HepG2 (cell line): ENCODE data around the gene OR2A2. TPM values are rescaled to one million over a fixed set of nuclear protein-coding genes. Genes with fewer than 3 reads are reported as not detected.

ENCODE experiments used
- ATAC-seq: fragments of 200-7000 bp; cut with Tn5 transposase; 3 replicates; pipeline ENCODE4 v1.9.1; 2020; ENCODE audit warnings: mild to moderate bottlenecking, moderate library complexity
- BruUV-seq: library from RNA; stranded (reverse); fragments of 400-500 nt; replicated peaks from 2 replicates; lab custom pipeline; 2021; lab: Mats Ljungman, UMichigan
- CTCF ChIA-PET: fragments of 300-600 bp; formaldehyde crosslinking; extraction: SDS; loops from one replicate; lab custom pipeline; 2021; ENCODE audit warnings: low total read pairs, inconsistent platforms, low intra/inter-chr PET ratio; lab: Yijun Ruan, JAX
- POLR2A ChIA-PET: fragments of 350-600 bp; sonication (Branson Sonifier 250); formaldehyde crosslinking; loops from one replicate; lab custom pipeline; 2020; ENCODE audit warnings: antibody characterized with exemption, inconsistent platforms; lab: Yijun Ruan, JAX
- DNase-seq: peaks from one replicate; pipeline ENCODE4 v3.0.0-alpha.2; 2015; ENCODE audit warnings: low spot score
- FAIRE-seq: peaks from 3 replicates; lab custom pipeline; 2011; peaks lifted over from hg19 to GRCh38; lab: Jason Lieb, UNC
- H2AFZ ChIP-seq: one replicate; pipeline ENCODE4 v1.6.1; 2011; ENCODE audit warnings: low read length, inconsistent platforms
- H3K27ac ChIP-seq: fragments of 300-600 bp; 3 replicates; pipeline ENCODE4 v1.8.0; 2011; ENCODE audit warnings: mixed run types, mild to moderate bottlenecking, mixed read lengths, low read length, inconsistent platforms; ENCODE audit not compliant: insufficient read depth; ENCODE audit errors: extremely low read length
- H3K27me3 ChIP-seq, 2 experiments: fragments of 200-600 bp in 1 of 2; 2 replicates in 1 of 2; 3 replicates in 1 of 2; pipeline versions ENCODE4 v1.6.0 to v1.8.0; 2011; ENCODE audit warnings: low read length in 2 of 2, mild to moderate bottlenecking in 2 of 2, moderate library complexity in 2 of 2, inconsistent platforms in 1 of 2; ENCODE audit not compliant: insufficient read depth in 2 of 2, control insufficient read depth in 1 of 2
- H3K36me3 ChIP-seq, 2 experiments: fragments of 200-600 bp in 1 of 2; replicated peaks in 1 of 2; 2 replicates in 1 of 2; 3 replicates in 1 of 2; pipeline versions ENCODE4 v1.5.1 to v1.8.0; 2011; ENCODE audit warnings: low read length in 2 of 2, inconsistent platforms in 1 of 2; ENCODE audit not compliant: insufficient read depth in 2 of 2, control insufficient read depth in 1 of 2
- H3K4me1 ChIP-seq: 2 replicates; pipeline ENCODE4 v1.5.1; 2012; ENCODE audit warnings: low read length, inconsistent platforms; ENCODE audit not compliant: insufficient read depth
- H3K4me2 ChIP-seq: 2 replicates; pipeline ENCODE4 v1.6.0; 2011; ENCODE audit warnings: low read depth, low read length, inconsistent platforms
- H3K4me3 ChIP-seq, 3 experiments: fragments of 200-600 bp in 1 of 3; sonication (generic), shearing (Covaris generic) in 1 of 3; replicated peaks in 1 of 3; 2 replicates each; pipeline ENCODE4 v1.5.1; 2011 to 2016; ENCODE audit warnings: low read length in 3 of 3, inconsistent platforms in 2 of 3, low read depth in 2 of 3, mild to moderate bottlenecking in 2 of 3, control low read depth in 1 of 3, mixed read lengths in 1 of 3; ENCODE audit not compliant: insufficient read depth in 1 of 3
- H3K79me2 ChIP-seq: one replicate; pipeline ENCODE4 v1.6.1; 2011; ENCODE audit warnings: low read length, inconsistent platforms; ENCODE audit not compliant: insufficient read depth
- H3K9ac ChIP-seq: 2 replicates; pipeline ENCODE4 v1.6.0; 2011; ENCODE audit warnings: mild to moderate bottlenecking, low read depth, low read length, inconsistent platforms; ENCODE audit not compliant: insufficient read depth
- H3K9me3 ChIP-seq: 2 replicates; pipeline ENCODE4 v1.5.1; 2012; ENCODE audit warnings: mild to moderate bottlenecking, low read length
- H4K20me1 ChIP-seq: 2 replicates; pipeline ENCODE4 v1.6.0; 2011; ENCODE audit warnings: inconsistent platforms, mild to moderate bottlenecking, low read length, moderate library complexity; ENCODE audit not compliant: insufficient read depth
- CBX2 ChIP-seq, 2 experiments: fragments of 200-600 bp in 1 of 2; sonication (generic); formaldehyde crosslinking in 1 of 2; IDR thresholded peaks; 2 replicates each; pipeline versions ENCODE4 v1.7.0 to v1.8.1; 2018 to 2022; ENCODE audit warnings: low read depth in 2 of 2, low read length in 1 of 2, mild to moderate bottlenecking in 1 of 2, missing genetic modification reagents in 1 of 2
- EZH2 ChIP-seq: conservative IDR thresholded peaks from 2 replicates; pipeline ENCODE4 v1.6.1; 2012; ENCODE audit warnings: mild to moderate bottlenecking, low read depth, low read length, moderate library complexity
- GABPA ChIP-seq, 2 experiments: IDR thresholded peaks; 2 replicates each; pipeline ENCODE4 v1.6.1; 2011 to 2016; ENCODE audit warnings: low read depth in 2 of 2, low read length in 1 of 2, missing biosample characterization in 1 of 2, missing genetic modification characterization in 1 of 2
- GFI1 ChIP-seq: sonication (generic); formaldehyde crosslinking; IDR thresholded peaks from 2 replicates; pipeline ENCODE4 v1.5.0; 2020; ENCODE audit warnings: missing genetic modification reagents, mild to moderate bottlenecking, borderline replicate concordance
- WGBS: methylation state at CpG from one replicate; pipeline ENCODE4 v1.1.6; 2017; ENCODE audit warnings: low lambda C conversion rate; 5-methylcytosine and 5-hydroxymethylcytosine counted together
- in situ Hi-C: cut with HindIII; loops from 2 replicates; pipeline ENCODE4 v1.10.0; 2017; ENCODE audit warnings: low pct_unique_long_range_greater_than_20kb; ENCODE audit not compliant: extremely low pct_ligation_motif_present
- intact Hi-C: fragments of 100-400 bp; cut with micrococcal nuclease; formaldehyde crosslinking; loops from one replicate; pipeline ENCODE4 v1.10.0; 2022; ENCODE audit not compliant: unreplicated experiment
- polyA plus RNA-seq, 8 experiments: library from polyadenylated mRNA; depleted of rRNA in 3 of 8; stranded (reverse) in 7 of 8; unstranded in 1 of 8; fragments of >200 nt; fragmentation: Illumina TruSeq in 4 of 8; extraction: Trizol in 4 of 8; gene quantifications; 2 replicates each; pipeline versions ENCODE4 v1.2.1 to v1.2.3, GENCODE V29; 2011 to 2016; ENCODE audit warnings: low read depth in 4 of 8, missing spikeins in 1 of 8, mixed read lengths in 1 of 8; ENCODE audit not compliant: insufficient read depth in 1 of 8
- total RNA-seq, 5 experiments: library from RNA; depleted of rRNA; stranded (reverse); fragments of >200 nt; fragmentation: Illumina TruSeq; extraction: Trizol; gene quantifications; 2 replicates each; pipeline ENCODE4 v1.2.3, GENCODE V29; 2016; ENCODE audit warnings: low read depth in 1 of 5
- TF ChIP-seq, protein P1 (sequence below), 2 experiments: sonication (generic) in 1 of 2; formaldehyde crosslinking in 1 of 2; IDR thresholded peaks; 2 replicates each; pipeline versions ENCODE4 v1.6.1 to v1.9.0; 2014 to 2022; ENCODE audit warnings: antibody characterized with exemption in 1 of 2, borderline replicate concordance in 1 of 2, inconsistent platforms in 1 of 2, low read depth in 1 of 2, missing genetic modification reagents in 1 of 2
- TF ChIP-seq, protein P2 (sequence below): sonication (generic); formaldehyde crosslinking; IDR thresholded peaks from 2 replicates; pipeline ENCODE4 v1.5.0; 2020; ENCODE audit warnings: mild to moderate bottlenecking, missing genetic modification reagents

OR2A2 gene
- total and polyA plus RNA-seq, 2 of the 13 experiments (the other 11 are each of a cell fraction or from before 2014, with no cell fraction given), result not detected

DNA sequence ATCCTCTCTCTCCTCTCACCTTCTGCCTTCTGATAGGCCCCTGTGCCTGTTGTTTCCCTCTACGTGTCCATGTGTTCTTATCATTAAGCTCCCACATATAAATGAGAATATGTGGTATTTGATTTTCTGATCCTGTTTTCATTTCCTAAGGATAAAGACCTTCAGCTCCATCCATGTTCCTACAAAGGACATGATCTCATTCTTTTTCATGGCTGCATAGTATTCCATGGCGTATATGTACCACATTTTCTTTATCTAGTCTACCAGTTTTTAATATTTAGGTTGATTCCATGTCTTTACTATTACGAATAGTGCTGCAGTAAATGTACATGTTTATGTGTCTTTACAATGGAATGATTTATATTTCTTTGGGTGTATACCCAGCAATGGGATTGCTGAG, 18.7 kb upstream of the OR2A2 start:
- ATAC-seq, result no peak
- no peak overlapping the region for H3K4me2 ChIP-seq
- no peak for FAIRE-seq
- H3K27ac ChIP-seq, result no peak overlapping the region
- H3K27me3 ChIP-seq, result no peaks in the 10 kb centered on the region
- H3K79me2 ChIP-seq, result no peaks in the 10 kb centered on the region
- H4K20me1 ChIP-seq, result no peaks in the 10 kb centered on the region
- no peak overlapping the region for H2AFZ ChIP-seq
- no peak for DNase-seq
- no peak overlapping the region for H3K4me3 ChIP-seq
- in situ Hi-C loops, result no loop called here
- H3K4me1 ChIP-seq, result no peaks in the 10 kb centered on the region
- H3K36me3 ChIP-seq, result no peaks in the 10 kb centered on the region
- BruUV-seq, result no TSS peak
- CTCF ChIA-PET, result no interaction called here
- intact Hi-C loops, result no loop called here
- TF ChIP-seq EZH2, result no peak
- TF ChIP-seq GFI1, result no peak
- no peaks in the 10 kb centered on the region for H3K9me3 ChIP-seq
- H3K9ac ChIP-seq, result no peak overlapping the region
- 29% methylated on average over 3 of the region's 3 CpGs for WGBS
- POLR2A ChIA-PET, result no interaction called here

DNA sequence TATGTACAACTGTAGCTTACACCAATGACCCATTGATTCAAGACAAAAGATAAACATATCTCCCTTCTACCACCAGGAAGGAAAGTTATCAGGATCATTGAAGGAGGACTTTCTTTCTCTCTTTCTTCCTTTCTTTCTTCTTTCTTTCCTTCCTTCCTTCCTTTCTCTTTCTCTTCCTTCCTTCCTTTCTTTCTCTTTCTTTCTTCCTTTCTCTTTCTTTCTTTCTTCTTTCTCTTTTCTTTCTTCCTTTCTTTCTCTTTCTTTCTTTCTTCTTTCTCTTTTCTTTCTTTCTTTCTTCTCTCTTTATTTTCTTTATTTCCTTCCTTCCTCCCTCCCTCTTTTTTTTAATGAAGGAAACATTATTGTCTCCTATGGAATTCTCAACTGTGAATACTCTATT, 10.6 kb upstream of the OR2A2 start:
- FAIRE-seq, result no peak
- Histone ChIP-seq H3K36me3 (no peaks in the 10 kb centered on the region), H2AFZ (no peak overlapping the region), H3K27ac (no peak overlapping the region), H3K4me2 (no peak overlapping the region), H3K9me3 (no peaks in the 10 kb centered on the region), H3K27me3 (no peaks in the 10 kb centered on the region), H3K4me3 (no peak overlapping the region), H3K4me1 (no peaks in the 10 kb centered on the region), H3K9ac (no peak overlapping the region), H3K79me2 (no peaks in the 10 kb centered on the region), H4K20me1 (no peaks in the 10 kb centered on the region)
- BruUV-seq, result no TSS peak
- intact Hi-C loops (no loop called here), in situ Hi-C loops (no loop called here)
- no peak for ATAC-seq
- ChIA-PET POLR2A (no interaction called here), CTCF (no interaction called here)
- DNase-seq, result no peak
- TF ChIP-seq GABPA (IDR thresholded peaks at IDR 0.05; ENCODE audit: low read depth, low read length), result no peak
- TF ChIP-seq GABPA (CRISPR knock-in tag; IDR thresholded peaks at IDR 0.05; ENCODE audit: low read depth), result no peak
- TF ChIP-seq, protein P1, sequence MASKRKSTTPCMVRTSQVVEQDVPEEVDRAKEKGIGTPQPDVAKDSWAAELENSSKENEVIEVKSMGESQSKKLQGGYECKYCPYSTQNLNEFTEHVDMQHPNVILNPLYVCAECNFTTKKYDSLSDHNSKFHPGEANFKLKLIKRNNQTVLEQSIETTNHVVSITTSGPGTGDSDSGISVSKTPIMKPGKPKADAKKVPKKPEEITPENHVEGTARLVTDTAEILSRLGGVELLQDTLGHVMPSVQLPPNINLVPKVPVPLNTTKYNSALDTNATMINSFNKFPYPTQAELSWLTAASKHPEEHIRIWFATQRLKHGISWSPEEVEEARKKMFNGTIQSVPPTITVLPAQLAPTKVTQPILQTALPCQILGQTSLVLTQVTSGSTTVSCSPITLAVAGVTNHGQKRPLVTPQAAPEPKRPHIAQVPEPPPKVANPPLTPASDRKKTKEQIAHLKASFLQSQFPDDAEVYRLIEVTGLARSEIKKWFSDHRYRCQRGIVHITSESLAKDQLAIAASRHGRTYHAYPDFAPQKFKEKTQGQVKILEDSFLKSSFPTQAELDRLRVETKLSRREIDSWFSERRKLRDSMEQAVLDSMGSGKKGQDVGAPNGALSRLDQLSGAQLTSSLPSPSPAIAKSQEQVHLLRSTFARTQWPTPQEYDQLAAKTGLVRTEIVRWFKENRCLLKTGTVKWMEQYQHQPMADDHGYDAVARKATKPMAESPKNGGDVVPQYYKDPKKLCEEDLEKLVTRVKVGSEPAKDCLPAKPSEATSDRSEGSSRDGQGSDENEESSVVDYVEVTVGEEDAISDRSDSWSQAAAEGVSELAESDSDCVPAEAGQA (IDR thresholded peaks at IDR 0.05; ENCODE audit: low read depth), result no peak
- TF ChIP-seq, protein P1 (CRISPR knock-in tag; IDR thresholded peaks at IDR 0.05; ENCODE audit: borderline replicate concordance), result no peak
- TF ChIP-seq, protein P2, sequence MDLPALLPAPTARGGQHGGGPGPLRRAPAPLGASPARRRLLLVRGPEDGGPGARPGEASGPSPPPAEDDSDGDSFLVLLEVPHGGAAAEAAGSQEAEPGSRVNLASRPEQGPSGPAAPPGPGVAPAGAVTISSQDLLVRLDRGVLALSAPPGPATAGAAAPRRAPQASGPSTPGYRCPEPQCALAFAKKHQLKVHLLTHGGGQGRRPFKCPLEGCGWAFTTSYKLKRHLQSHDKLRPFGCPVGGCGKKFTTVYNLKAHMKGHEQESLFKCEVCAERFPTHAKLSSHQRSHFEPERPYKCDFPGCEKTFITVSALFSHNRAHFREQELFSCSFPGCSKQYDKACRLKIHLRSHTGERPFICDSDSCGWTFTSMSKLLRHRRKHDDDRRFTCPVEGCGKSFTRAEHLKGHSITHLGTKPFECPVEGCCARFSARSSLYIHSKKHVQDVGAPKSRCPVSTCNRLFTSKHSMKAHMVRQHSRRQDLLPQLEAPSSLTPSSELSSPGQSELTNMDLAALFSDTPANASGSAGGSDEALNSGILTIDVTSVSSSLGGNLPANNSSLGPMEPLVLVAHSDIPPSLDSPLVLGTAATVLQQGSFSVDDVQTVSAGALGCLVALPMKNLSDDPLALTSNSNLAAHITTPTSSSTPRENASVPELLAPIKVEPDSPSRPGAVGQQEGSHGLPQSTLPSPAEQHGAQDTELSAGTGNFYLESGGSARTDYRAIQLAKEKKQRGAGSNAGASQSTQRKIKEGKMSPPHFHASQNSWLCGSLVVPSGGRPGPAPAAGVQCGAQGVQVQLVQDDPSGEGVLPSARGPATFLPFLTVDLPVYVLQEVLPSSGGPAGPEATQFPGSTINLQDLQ (CRISPR knock-in tag), result no peak
- no peak for TF ChIP-seq CBX2 (IDR thresholded peaks at IDR 0.05; ENCODE audit: low read depth, low read length)
- no peak for TF ChIP-seq CBX2 (CRISPR knock-in tag; IDR thresholded peaks at IDR 0.05; ENCODE audit: low read depth)
